GM19035 (cell line): ENCODE data around the gene PHF12.
"Not testable (repeated sequence)": the region's sequence is repeated elsewhere in the genome, so short reads cannot be mapped to it uniquely, and the experiment has no call there.

ENCODE experiments used
- ATAC-seq: cut with Tn5 transposase; IDR thresholded peaks from one replicate; pipeline ENCODE4 v1.9.1; 2021; ENCODE audit not compliant: unreplicated experiment

PHF12 gene

GRCh38 chr17:28935744-28936460, 15.4 kb downstream of the PHF12 start:
- no peak for ATAC-seq

GRCh38 chr17:28934508-28934907, 16.8 kb downstream of the PHF12 start:
- not testable (repeated sequence) for ATAC-seq

- ATAC-seq, result no peak
Measured at GRCh38 chr17:28929787-28930186, 21.5 kb downstream of the PHF12 start.

- no peak for ATAC-seq
Measured at GRCh38 chr17:28928061-28928460, 23.3 kb downstream of the PHF12 start.

GRCh38 chr17:28926786-28927185, 24.5 kb downstream of the PHF12 start:
- no peak for ATAC-seq

GRCh38 chr17:28926366-28926765, 25.0 kb downstream of the PHF12 start:
- no peak for ATAC-seq

GRCh38 chr17:28925912-28926365, 25.4 kb downstream of the PHF12 start:
- peak; percentile 77 for ATAC-seq

- no peak for ATAC-seq
Measured at GRCh38 chr17:28920201-28920600, 31.1 kb downstream of the PHF12 start.

GRCh38 chr17:28918295-28918694, 33.0 kb downstream of the PHF12 start:
- ATAC-seq, result no peak

GRCh38 chr17:28917465-28917864, 33.9 kb downstream of the PHF12 start:
- ATAC-seq, result no peak

GRCh38 chr17:28917029-28917428, 34.3 kb downstream of the PHF12 start:
- no peak for ATAC-seq

- ATAC-seq, result no peak
Measured at GRCh38 chr17:28916302-28916934, 34.9 kb downstream of the PHF12 start.

- ATAC-seq, result no peak
Measured at GRCh38 chr17:28912938-28913333, 38.4 kb downstream of the PHF12 start.

- no peak for ATAC-seq
Measured at GRCh38 chr17:28912281-28912937, 38.9 kb downstream of the PHF12 start.

GRCh38 chr17:28911411-28912045, 39.8 kb downstream of the PHF12 start:
- no peak for ATAC-seq

- ATAC-seq, result no peak
Measured at GRCh38 chr17:28910534-28910933, 40.8 kb downstream of the PHF12 start.

- no peak for ATAC-seq
Measured at GRCh38 chr17:28908640-28909167, 42.6 kb downstream of the PHF12 start.

- ATAC-seq, result no peak
Measured at GRCh38 chr17:28907709-28908475, 43.4 kb downstream of the PHF12 start.

GRCh38 chr17:28906706-28907438, 44.4 kb downstream of the PHF12 start:
- ATAC-seq, result no peak

GRCh38 chr17:28906276-28906675, 45.0 kb downstream of the PHF12 start:
- no peak for ATAC-seq
